Spleen (tissue), 11 donors: ENCODE measurements around the gene USP26. TPM values are rescaled to one million over a fixed set of nuclear protein-coding genes. Genes with fewer than 3 reads are reported as not detected.
"Not testable (repeated sequence)": the region's sequence is repeated elsewhere in the genome, so short reads cannot be mapped to it uniquely, and the experiment has no call there.

Experiments
- DNase-seq: peaks from one replicate; pipeline ENCODE4 v3.0.0-alpha.2; 2020
- H3K27ac ChIP-seq, 8 donors: fragments of 200-600 bp; sonication (generic) in 7 of 8; 1 replicate in 4 of 8; 2 replicates in 4 of 8; pipeline versions ENCODE4 v1.5.0 to v1.8.0; 2016 to 2021; ENCODE audit warnings: inconsistent platforms in 4 of 8, mild to moderate bottlenecking in 4 of 8, moderate library complexity in 1 of 8
- H3K27me3 ChIP-seq, 7 donors: fragments of 200-600 bp; sonication (generic) in 6 of 7; replicated peaks in 1 of 7; 1 replicate in 4 of 7; 2 replicates in 3 of 7; pipeline versions ENCODE4 v1.5.0 to v1.8.0; 2016 to 2021; ENCODE audit warnings: inconsistent platforms in 3 of 7, mild to moderate bottlenecking in 1 of 7
- H3K36me3 ChIP-seq, 6 donors: fragments of 200-600 bp; sonication (generic) in 5 of 6; 1 replicate in 4 of 6; 2 replicates in 2 of 6; pipeline versions ENCODE4 v1.5.0 to v1.8.0; 2016 to 2021; ENCODE audit warnings: inconsistent platforms in 2 of 6
- H3K4me1 ChIP-seq, 6 donors: fragments of 200-600 bp; sonication (generic) in 5 of 6; 1 replicate in 3 of 6; 2 replicates in 3 of 6; pipeline versions ENCODE4 v1.5.0 to v1.8.0; 2016 to 2021; ENCODE audit warnings: inconsistent platforms in 3 of 6
- H3K4me3 ChIP-seq, 8 donors: fragments of 200-600 bp; sonication (generic) in 7 of 8; 1 replicate in 4 of 8; 2 replicates in 4 of 8; pipeline versions ENCODE4 v1.5.0 to v1.8.0; 2016 to 2021; ENCODE audit warnings: inconsistent platforms in 4 of 8, mild to moderate bottlenecking in 4 of 8, moderate library complexity in 2 of 8
- H3K9me3 ChIP-seq, 8 donors: fragments of 200-600 bp; sonication (generic) in 7 of 8; 1 replicate in 4 of 8; 2 replicates in 4 of 8; pipeline versions ENCODE4 v1.5.0 to v1.8.0; 2016 to 2021; ENCODE audit warnings: inconsistent platforms in 4 of 8
- CTCF ChIP-seq, 11 experiments: fragments of 200-600 bp in 7 of 11; fragments of 450-650 bp in 4 of 11; sonication (generic) in 4 of 11; IDR thresholded peaks in 8 of 11; conservative IDR thresholded peaks in 3 of 11; 1 replicate in 7 of 11; 2 replicates in 4 of 11; pipeline versions ENCODE4 v1.4.0 to v1.8.0; 2016 to 2021; ENCODE audit warnings: antibody characterized with exemption in 11 of 11, inconsistent platforms in 4 of 11, mild to moderate bottlenecking in 1 of 11
- POLR2A ChIP-seq, 3 donors: fragments of 450-650 bp; IDR thresholded peaks; one replicate each; pipeline ENCODE4 v1.5.1; 2017; ENCODE audit warnings: antibody characterized with exemption in 3 of 3, mild to moderate bottlenecking in 1 of 3
- POLR2AphosphoS5 ChIP-seq, 3 donors: sonication (generic); formaldehyde crosslinking; IDR thresholded peaks; one replicate each; pipeline ENCODE4 v1.5.1; 2017; ENCODE audit warnings: antibody characterized with exemption in 3 of 3
- WGBS, 5 donors: extraction: QIAGEN DNeasy Blood & Tissue Kit in 3 of 5; methylation state at CpG; one replicate each; pipeline versions ENCODE4 v1.1.5 to v1.1.7; 2013 to 2018; 5-methylcytosine and 5-hydroxymethylcytosine counted together
- intact Hi-C: fragments of 100-400 bp; cut with DNase I; formaldehyde crosslinking; loops from one replicate; pipeline ENCODE4 v1.15.0; 2023; ENCODE audit warnings: low total_unique reads
- polyA plus RNA-seq, 3 donors: library from polyadenylated mRNA; stranded (reverse); fragments of 200-250 nt; gene quantifications; one replicate each; pipeline ENCODE4 v1.2.1, GENCODE V29; 2013
- total RNA-seq, 7 donors: library from RNA; depleted of rRNA in 3 of 7; stranded (reverse); fragments of >200 nt in 3 of 7; fragmentation: NEBNext Ultra II Directional in 4 of 7; extraction: Animal tissue kit (Norgen Biotek cat#: 25700) in 4 of 7; gene quantifications; one replicate each; pipeline versions ENCODE4 v1.1.0 to v1.2.1, GENCODE V29; 2016 to 2021
- donor health status: healthy with polysubstance abuse.
- donor health status: DM: no; HTN: no; CAD: no; lungs with moderate emphysema.
- donor health status: DM: no; HTN: no; CAD: no.
- donor health status: Bipolar disorder and iron deficiency.
- donor health status: healthy.
- donor health status: DM: no; HTN: no; CAD: no.
- donor health status: DM: yes; HTN: yes; CAD: no.

USP26 gene
- total and polyA plus RNA-seq, 10 donors: not detected

DNA sequence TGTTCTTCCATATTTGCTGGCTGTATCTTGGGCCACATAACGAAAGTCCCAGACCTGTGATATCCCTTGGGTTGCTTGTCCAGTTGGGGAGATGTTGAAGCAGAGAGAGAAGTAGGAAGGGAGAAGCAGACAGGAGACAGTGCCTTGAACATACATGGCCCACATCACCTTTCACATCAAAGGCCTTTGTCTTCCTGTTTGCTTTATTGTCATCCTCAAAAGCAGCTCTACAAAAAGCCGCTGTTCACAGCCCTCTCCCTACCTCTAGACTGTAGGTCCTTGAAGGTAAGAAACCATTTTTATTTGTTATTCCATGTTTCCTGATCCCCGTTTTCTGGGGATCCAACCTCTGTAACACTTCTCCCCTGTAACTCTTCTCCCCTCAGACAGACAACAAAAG, 14.9 kb downstream of the USP26 start:
- no peaks in the 10 kb centered on the region for H3K36me3 ChIP-seq
- H3K4me1 ChIP-seq: no peaks in the 10 kb centered on the region
- H3K4me3 ChIP-seq: no peak overlapping the region
- no peaks in the 10 kb centered on the region for H3K27me3 ChIP-seq
- TF ChIP-seq POLR2AphosphoS5 (IDR thresholded peaks at IDR 0.05) (no peak), CTCF (IDR thresholded peaks at IDR 0.05 in 8 of 11, conservative IDR thresholded peaks at IDR 0.05 in 3 of 11) (no peak), POLR2A (IDR thresholded peaks at IDR 0.05) (no peak)
- 54 to 83% (median 63%) methylated on average over 3 of the region's 3 CpGs for WGBS, 5 donors
- no peaks in the 10 kb centered on the region for H3K9me3 ChIP-seq
- no peak overlapping the region for H3K27ac ChIP-seq
- intact Hi-C loops: no loop called here
- DNase-seq: no peak

- H3K4me3 ChIP-seq, H3K27me3 ChIP-seq, H3K36me3 ChIP-seq, H3K9me3 ChIP-seq, H3K27ac ChIP-seq, H3K4me1 ChIP-seq, intact Hi-C loops, DNase-seq: not testable (repeated sequence)
- WGBS, 5 donors: 63 to 95% (median 82%) methylated on average over 3 to 4 of the region's 4 CpGs
Observed at GRCh38 chrX:133077856-133078255, 19.1 kb downstream of the USP26 start.

DNA sequence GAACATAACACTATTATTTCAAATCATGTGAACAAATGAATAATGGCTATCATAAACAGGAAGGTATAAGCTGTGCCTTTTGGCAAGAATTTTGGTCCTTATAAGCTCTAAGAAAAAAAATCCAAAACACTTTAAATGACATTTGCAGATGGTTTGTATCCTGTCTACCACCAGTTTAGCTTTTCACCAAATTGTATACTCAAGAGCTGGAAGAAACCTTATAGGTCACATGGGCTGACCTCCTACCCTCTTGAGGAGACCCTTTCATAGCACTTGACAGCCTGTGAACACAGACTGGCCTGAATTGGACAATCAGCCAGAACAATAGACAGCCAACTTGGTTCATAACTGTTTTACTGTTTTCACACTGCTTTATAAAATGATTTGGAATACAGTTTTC, 24.3 kb downstream of the USP26 start:
- Histone ChIP-seq H3K36me3 (no peaks in the 10 kb centered on the region), H3K9me3 (no peaks in the 10 kb centered on the region), H3K4me3 (no peak overlapping the region), H3K27me3 (no peaks in the 10 kb centered on the region), H3K4me1 (no peaks in the 10 kb centered on the region), H3K27ac (no peak overlapping the region)
- TF ChIP-seq POLR2A (IDR thresholded peaks at IDR 0.05): no peak
- TF ChIP-seq CTCF (IDR thresholded peaks at IDR 0.05 in 8 of 11, conservative IDR thresholded peaks at IDR 0.05 in 3 of 11): no peak
- TF ChIP-seq POLR2AphosphoS5 (IDR thresholded peaks at IDR 0.05): no peak
- DNase-seq: no peak
- intact Hi-C loops: no loop called here

GRCh38 chrX:133068461-133068860, 28.4 kb downstream of the USP26 start:
- no peaks in the 10 kb centered on the region for H3K36me3 ChIP-seq
- DNase-seq: no peak
- H3K4me1 ChIP-seq: no peaks in the 10 kb centered on the region
- intact Hi-C loops: no loop called here
- H3K27me3 ChIP-seq: no peaks in the 10 kb centered on the region
- no peak overlapping the region for H3K4me3 ChIP-seq
- 68 to 97% (median 89%) methylated on average over 2 of the region's 2 CpGs for WGBS, 5 donors
- H3K9me3 ChIP-seq: no peaks in the 10 kb centered on the region
- H3K27ac ChIP-seq: no peak overlapping the region
- no peak for TF ChIP-seq CTCF (IDR thresholded peaks at IDR 0.05 in 8 of 11, conservative IDR thresholded peaks at IDR 0.05 in 3 of 11)
- no peak for TF ChIP-seq POLR2A (IDR thresholded peaks at IDR 0.05)
- no peak for TF ChIP-seq POLR2AphosphoS5 (IDR thresholded peaks at IDR 0.05)

DNA sequence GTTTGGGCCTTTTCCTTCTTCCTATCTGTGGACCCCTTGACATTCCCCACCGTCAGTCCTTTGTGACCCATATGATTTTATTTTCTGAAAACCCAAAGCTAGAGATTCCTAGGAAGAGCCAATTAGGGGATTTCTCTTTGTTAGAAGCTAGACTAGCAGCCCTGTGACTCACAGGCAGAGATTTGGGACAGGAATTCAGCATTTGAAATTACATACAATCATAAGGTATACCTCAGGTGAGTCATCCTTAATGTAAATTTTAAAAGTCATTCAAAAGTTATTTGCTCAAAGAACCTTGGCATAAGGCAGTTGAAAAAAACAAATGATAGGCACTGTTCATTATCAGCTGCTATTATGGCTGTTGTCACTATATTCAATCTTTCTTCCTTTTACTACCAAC, 40.6 kb downstream of the USP26 start:
- intact Hi-C loops: no loop called here
- DNase-seq: no peak
- H3K4me1 ChIP-seq: no peaks in the 10 kb centered on the region
- no peaks in the 10 kb centered on the region for H3K36me3 ChIP-seq
- H3K27me3 ChIP-seq: peaks cover 0 to 5% (median 0%) of the 10 kb centered on the region in 7 donors
- 63 to 100% (median 83%) methylated on average over 1 of the region's 1 CpG for WGBS, 5 donors
- no peak overlapping the region for H3K4me3 ChIP-seq
- no peak overlapping the region for H3K27ac ChIP-seq
- H3K9me3 ChIP-seq: no peaks in the 10 kb centered on the region
- TF ChIP-seq POLR2A (IDR thresholded peaks at IDR 0.05): no peak
